Muscle of back (tissue), 11 donors: ENCODE measurements around the gene PTPRN2. TPM values are rescaled to one million over a fixed set of nuclear protein-coding genes. Genes with fewer than 3 reads are reported as not detected.

Experiments used
- DNase-seq, 3 donors: peaks; one replicate each; pipeline versions ENCODE4 v3.0.0 to v3.0.0-alpha.2; 2013
- polyA plus RNA-seq, 10 donors: library from polyadenylated mRNA; unstranded; fragments of 120-200 nt; gene quantifications; one replicate each; pipeline ENCODE4 v1.2.1, GENCODE V29; 2013; ENCODE audit not compliant: insufficient read length in 10 of 10

PTPRN2 gene
- polyA plus RNA-seq, 10 donors: 1.8 to 3.1 (median 2.1) TPM

DNA sequence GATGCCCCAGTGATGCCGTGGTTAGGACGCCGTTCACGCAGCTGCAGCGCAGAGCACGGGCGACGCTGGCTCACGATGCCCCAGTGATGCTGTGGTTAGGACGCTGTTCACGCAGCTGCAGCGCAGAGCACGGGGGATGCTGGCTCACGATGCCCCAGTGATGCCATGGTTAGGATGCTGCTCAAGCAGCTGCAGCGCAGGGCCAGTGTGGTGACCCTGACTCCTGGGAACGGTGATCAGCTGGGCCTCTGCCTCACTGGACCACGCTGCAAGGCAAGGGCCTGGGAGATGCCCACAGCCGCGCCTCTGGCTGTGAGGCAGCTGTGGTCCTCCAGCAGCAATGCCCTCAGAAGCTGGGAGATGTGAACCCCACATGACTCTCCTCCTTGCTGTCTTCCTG, 970.2 kb downstream of the PTPRN2 start:
- no peak for DNase-seq

DNA sequence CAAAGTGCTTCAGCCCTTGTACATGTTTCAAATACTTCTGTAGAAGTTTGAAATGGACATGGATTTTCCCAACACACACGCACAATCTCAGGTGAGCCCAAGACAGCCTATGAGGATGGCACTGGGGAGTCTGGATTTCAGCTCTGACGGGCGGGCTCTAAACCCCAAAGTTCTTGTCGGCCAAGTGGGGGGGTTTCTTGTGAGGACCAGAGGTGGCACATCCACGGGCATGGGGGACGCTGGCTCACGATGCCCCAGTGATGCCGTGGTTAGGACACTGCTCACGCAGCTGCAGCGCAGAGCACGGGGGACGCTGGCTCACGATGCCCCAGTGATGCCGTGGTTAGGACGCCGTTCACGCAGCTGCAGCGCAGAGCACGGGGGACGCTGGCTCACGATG, 970.7 kb downstream of the PTPRN2 start:
- no peak for DNase-seq

DNA sequence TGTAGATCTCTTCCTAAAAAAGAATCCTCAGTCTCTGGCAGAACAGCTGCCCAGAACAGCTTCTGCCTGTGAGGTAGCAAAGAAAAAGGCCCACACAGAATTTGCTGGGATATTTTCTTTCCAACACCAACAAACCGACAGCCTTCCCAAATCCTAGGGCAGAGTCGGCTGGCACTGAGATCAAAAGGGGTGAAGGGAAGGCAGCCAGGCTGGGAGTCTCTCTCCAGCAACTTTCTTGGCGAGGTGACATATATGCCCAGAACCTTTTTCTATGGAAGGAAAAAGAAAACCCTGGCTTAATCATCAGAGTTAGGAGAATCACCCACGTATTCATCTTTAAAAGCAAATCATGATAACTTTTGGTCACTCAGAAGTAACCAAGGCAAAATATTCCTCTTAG, 971.2 kb downstream of the PTPRN2 start:
- DNase-seq: peak in 1 of 3 donors; percentile 10

DNA sequence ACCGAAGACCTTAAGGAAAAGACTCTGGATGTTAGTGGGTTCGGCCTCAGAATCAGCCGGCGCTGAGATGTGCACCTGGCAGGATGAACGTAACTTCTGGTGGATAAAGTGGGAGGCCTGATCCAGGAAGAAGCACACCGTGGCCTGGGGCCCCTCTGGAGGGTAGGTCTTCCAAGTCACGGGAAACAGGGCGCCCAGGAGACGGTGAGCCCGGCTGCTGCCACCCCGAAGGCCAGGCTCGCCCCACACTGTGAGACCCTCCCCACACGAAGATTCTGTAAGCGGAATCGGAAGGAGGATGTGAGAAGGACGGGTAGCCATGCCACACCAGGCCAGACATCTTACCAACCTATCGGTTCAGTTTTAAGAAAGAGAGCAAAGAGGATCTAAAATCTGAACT, 971.8 kb downstream of the PTPRN2 start:
- no peak for DNase-seq

DNA sequence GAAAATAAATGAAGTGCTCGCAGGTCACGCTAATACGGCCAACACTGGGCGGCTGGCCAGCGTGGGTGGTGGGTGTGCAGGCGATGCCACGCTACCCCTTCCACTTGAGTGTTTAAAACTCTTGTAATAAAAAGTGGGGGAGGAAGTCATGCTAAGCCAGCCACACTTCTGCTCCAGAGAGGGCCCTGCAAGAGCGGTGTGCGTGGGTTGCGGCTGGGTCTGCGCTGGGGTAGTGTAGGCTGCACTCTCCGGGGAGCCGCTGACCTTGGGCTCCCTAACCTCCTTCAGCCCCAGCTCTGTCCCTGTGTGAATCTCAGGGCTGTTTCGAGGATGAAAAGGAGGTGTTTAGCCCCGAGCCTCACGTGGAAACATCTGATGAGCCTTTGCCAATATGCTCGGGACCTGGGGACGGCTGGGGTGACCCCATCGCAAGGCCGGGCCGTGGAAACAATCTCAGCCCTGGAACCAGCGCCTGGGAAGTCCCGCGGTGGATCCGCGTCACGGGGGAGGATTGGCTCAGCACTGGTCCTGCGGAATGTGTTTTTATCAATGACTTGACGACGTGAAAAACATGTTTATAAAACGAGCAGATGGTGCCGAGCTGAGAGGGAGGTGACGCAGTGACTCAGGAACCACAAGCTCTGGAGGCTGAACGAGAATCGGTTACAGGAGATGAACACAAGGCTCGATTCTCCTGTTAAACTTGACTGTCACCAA, 972.4 kb downstream of the PTPRN2 start:
- no peak for DNase-seq

DNA sequence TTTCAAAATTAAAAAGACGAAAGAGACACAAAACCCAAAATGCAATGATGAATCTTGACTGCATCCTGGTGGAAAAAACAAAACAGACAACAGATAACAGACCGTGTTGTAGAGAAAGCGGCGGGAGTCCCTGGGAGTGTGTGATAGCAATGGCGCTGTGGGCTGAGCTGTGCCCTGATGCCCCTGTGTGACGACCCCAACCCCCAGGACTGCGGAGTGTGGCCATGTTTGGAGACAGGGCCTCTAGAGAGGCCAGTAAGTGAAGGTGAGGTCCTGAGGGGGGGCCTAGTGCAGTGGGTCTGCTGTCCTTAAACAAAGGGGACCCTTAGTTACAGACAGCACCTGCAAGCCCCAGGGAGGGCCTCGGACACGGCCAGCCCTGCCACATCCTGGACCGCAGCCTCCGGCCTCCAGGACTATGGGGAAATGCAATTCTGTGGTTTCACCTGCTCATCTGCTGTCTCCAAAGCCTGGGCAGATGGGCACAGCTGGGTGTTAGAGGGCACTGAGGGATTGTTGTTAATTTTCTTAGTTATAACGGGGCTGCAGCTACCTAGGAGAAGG, 973.1 kb downstream of the PTPRN2 start:
- DNase-seq: no peak

DNA sequence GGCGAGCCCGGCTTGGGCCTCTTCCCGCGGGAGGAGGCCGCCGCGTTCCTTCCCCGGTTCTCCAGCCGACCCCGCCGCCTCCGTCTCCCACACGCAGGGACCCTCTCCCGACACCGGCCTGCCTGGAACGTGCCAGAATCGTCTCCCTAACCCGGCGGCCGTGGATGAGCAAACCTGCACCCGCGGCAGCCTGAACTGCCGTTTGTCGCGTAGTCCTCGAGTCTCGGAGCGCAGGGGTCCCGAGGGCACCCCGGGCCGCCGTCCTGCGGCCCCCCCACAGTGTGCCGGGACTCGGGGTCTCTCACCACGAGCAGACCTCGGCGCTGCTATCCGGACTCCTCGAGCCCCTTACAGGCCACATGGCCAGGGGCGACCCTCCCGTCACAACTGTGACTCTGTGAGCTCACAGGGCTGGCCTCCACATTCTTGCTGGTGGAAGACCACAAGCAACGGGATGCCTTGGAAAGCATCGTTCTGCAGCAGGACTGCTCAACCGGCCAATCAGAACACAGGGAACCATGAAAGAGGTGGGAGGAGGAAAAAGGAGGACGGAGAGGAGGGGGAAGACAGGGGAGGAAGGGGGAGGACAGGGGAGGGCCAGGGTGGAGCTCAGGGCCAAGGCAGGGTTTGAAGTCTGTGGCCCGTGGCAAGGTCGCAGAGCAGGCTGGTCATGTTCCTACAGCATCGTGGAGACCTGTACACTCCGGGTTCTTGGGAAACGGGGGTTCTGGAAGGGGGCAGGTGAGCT, 973.9 kb downstream of the PTPRN2 start:
- peak in 1 of 3 donors; percentile 18 for DNase-seq

DNA sequence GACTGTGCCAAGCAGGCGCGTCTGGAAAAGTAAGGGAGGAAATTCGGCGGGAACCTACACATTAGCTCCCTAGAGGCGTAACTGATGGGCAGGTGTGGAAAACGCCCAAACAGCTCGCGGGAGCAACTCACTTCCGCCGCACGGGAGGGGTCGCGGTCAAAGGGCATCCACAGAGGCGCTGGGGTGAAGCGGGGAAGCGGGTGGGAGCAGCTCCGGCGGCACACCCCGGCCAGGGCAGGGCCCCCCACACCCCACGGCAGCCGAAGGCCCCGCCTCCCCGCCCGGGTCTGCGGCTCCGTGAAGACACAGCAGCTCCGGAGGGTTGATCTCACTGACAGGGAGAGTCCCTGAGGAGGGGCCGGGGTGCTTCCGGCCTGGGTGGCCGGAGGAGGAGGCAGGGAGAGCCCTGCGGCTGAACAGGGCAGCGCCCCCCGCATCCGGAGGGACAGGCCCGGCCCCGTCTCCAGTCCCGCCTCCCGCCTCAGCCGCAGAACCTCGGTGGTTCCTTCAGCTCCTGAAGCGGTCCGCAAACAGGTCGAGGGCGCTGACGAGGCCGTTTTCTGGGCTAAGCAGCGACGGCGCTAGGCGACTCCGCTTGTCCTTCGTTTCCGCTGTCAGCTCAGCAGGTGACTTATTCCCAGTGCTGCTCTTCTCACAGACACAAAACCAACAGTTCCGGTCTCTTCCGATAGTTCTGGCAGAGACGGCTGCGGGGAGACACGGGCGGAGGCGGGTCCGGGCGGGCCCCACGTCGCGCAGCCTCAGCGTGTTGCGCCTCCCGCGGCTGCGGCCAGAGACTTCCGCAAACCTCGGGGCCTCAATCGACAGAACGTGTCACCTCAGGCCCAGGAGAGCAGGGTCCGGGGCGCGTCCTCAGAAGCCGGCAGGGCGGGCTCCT, 974.7 kb downstream of the PTPRN2 start:
- DNase-seq: peak; percentile 7 to 66 (median 26)

DNA sequence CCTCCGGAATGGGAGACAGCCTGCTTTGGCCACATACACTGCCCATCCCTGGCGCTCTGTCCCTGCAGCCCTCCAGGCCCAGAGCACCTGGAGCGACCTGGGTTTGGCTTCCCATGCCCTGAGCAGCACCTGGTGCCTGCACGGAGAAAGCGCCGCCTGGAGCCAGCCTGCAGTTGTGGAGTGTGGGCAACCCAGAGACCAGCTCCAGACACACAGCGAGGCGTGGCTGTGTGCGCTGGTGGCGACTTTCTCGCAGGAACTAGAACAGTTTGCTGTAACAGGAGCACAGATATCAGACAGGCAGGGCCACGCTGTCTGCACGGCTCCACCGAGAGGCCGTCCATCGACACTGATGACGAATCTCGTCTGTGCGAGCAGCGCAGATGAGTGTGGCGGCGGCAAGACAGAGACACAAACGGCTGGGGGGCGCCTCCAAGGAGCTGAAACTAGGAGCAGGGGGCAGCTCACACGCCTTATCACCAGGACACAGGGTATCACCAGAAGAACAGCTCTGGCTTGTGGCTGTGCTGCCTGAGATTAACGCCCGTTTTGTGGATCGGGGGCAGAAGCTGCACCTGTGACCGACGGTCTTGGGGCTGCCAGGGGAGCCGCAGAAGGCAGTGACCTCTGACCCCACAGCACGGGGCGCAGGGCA, 975.5 kb downstream of the PTPRN2 start:
- no peak for DNase-seq

DNA sequence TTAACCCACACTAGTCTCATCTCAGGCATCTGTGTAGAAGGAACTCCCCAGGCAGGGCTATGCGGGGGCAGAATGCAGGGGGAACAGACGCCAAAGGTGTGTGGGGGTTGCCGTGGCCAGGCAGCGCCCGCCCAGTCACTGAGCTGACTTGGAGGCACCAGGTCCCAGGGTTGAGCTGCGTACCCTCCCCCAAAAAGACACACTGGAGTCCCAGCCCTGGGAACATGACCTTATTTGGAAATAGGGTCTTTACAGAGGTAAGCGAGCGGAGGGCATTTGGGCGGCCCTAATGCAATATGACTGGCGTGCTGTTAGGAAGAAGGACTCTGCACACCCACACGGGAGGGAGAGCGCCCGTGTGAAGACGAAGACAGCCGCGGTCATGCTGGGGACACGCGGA, 976.3 kb downstream of the PTPRN2 start:
- DNase-seq: no peak

DNA sequence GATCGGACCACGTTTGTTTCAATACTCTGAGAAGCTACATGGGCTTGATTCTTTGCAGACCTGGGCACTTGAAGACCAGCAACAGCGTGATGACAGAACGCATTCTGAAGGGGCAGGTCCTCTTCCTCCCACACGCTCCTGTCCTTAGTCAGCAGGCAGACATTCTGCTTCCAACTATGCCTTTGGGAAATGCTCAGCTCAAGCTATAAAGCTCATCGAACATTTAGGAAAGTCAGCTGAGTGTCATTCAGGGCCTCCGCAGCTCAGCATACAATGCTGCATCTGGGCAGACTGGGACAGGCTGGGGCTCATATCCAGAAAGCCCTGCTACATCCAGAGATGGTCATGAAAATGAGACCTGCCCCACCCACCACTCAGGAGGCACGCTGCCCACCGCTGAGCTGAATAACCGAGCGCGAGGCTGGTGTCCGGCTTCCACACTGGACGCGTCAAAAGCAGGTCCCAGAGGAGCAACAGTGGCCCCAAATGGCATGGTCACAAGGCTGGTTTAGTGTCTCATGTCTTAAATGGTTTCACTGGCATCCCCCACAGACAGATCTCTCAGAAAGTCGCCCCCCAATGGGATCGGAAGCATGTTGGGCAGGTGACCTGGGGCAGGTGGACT, 976.8 kb downstream of the PTPRN2 start:
- no peak for DNase-seq

DNA sequence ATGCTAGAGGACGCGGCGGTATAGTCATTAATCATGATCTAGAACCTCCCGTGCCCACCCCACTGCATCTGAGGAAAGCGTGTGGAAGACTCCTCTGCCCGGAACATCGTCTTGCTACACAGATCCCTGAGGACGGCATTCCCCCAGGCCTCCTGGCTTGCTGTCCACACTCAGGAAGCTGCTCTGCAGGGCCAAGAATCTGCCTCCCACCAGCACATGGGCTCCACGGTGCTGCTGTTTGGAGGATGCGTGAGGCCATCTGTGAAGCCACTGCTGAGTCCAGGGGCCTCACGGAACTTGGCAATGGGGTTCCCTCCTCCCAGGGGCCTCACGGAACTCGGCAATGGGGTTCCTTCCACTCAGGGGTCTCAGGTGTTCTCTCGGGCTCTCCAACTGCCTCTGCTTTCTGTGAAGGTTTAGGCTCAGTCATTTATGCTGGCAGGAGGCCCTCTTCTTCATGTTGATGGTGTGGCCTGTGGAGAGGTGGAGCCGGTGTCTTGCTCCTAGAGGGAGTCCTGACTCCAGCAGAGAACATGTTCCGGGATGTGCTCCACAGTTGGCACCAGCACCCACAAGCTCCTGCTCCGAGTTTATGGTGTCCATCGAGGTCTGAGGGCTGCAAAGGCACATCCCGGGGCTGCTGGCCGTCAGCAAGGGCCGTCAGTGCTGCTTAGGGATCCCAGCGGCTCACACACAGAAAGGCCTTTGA, 977.5 kb downstream of the PTPRN2 start:
- no peak for DNase-seq

DNA sequence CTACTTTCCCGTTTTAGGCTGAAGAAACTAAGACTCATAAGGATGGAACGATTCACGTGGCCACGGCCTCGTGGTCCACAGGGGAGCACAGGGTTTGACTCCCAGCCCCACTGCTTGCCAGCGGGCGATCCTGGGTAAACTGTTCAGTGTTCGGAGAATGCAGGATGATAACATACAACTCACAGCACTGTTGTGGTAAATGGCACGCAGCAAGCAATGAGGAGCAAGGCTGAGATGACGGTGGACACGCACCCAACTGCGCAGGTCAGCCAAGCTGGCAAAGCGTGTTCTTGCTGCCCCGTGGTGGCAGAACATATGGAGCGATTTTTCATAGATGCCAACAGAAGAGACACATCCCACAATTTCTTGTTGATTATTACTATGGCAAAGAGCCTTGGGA, 978.1 kb downstream of the PTPRN2 start:
- DNase-seq: no peak

DNA sequence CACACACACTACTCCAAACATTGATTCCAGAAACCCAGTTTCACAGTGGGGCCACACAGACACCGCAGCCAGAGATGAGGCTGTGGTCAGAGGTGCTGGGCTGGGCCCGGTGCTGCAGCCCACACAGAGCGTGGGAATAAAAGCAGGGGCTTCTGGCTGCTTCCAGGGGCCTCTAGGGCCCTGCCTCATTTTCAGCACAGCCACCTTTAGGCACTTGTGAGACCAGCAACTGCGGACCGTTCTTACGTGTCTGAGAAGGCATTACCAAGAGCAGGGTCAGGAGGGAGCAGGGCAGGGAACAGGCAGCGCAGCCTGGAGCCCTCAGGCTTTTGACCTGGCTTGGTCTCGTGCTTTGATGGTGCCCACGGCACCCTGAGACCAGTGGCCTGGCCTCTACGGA, 980.4 kb downstream of the PTPRN2 start:
- no peak for DNase-seq

DNA sequence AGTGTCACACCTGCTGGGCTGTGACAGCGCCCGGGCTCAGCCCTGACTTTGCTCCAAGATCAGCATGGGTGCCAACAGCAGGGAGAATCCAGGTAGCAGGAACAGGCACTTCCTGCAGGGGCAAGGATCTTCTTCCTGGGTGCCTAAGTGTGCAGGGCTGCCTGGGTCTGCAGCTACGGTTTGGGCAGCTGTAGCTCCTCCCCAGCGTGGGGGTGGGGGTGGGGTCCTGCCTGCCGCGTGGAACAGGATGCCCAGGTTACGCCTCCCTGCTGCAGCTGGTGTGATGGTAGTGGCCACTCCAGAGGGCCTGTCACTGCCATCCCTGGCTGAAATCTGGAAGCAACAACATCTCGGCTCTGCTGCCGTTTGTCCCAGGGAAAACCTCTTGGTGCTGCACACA, 981.5 kb downstream of the PTPRN2 start:
- DNase-seq: no peak

DNA sequence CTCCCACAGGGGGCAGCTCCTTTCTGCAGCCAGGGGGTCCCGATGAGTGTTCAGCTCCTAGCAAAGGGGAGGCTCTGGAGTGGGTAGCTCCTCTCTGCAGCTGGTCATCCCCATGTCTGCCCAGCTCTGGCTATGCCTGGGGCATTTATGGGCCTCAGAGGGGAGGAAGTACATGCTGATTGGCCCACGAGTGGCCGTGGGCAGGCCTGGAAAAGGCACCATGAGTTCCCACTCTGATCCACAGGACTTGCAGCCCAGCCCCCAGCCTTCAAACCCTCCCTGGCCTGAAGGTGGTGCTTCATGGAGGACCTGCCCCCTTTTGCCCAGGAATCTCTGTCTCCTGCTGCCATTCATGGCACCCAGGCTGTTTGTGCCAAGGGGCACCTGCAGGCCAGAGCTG, 982.0 kb downstream of the PTPRN2 start:
- no peak for DNase-seq

DNA sequence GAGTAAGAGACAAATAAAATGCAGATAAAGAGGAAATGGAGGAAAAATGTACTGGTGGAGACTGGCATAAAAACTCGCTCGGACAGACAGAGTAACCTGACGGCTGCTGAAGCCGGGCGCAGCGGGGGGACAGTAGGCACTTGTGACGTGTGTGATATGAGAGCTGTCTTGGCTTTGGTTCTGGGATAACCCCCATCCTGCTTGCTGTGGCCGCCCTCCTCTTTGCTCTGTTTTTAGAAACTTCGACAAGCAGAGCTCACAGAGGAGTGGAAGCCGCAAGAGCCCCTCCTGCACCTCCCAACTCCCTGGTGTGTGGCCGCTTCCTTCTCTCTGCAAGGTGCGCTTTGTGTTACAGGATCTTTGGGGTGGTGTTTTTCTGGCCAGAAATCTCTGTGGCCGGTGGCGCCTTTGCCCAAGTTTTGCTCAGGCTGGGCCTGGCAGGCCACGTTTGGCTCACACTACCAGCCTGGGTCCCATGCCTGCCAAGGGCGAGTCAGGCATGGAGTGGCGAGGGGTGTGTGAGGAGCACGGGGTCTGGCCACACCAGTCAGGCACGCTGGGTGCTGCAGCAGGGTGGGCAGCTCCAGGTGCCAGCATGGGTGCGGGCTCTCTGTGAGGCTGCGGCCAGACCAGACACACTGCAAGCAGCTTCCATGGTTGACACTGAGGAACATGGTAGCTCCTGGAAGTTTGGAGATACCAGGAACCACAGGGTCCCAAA, 982.8 kb downstream of the PTPRN2 start:
- DNase-seq: no peak

DNA sequence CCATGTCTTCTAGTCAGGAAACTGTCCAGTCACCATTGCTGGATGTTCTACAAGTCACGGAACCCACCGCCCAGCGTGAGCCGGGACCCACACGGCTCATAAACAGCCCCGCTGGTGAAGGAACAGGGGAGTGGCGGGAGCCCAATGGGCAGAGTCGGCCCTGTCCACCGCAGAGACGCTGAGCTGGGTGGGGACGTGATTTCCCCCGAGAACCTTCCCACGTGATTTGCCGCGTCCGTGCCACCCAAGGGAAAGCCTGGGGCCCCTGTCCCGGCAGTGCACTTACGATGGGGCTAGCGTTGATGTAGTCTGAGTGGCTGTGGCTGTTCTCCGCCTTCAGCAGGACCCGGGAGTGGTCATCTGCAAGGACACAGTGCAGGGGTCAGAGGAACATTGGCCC, 983.9 kb downstream of the PTPRN2 start:
- DNase-seq: no peak

DNA sequence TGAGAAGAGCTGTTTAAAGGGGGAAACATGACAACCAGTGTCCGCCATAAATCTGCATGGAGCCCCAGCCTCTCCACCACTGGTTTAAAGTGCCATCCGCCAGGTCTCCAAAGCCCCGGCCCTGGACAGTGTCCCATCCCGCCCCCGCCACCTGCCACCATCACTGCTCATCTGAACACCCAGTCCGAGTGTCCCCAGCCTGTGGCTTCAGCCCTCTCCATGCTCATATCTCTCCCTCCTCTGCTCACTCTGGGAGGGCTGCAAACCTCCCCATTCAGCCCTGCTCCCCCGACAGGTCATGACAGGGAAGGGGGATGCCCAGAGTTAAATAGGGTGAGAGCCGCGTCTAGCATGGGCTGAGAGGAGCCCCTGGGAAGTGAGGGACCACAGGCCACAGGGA, 984.6 kb downstream of the PTPRN2 start:
- DNase-seq: no peak

DNA sequence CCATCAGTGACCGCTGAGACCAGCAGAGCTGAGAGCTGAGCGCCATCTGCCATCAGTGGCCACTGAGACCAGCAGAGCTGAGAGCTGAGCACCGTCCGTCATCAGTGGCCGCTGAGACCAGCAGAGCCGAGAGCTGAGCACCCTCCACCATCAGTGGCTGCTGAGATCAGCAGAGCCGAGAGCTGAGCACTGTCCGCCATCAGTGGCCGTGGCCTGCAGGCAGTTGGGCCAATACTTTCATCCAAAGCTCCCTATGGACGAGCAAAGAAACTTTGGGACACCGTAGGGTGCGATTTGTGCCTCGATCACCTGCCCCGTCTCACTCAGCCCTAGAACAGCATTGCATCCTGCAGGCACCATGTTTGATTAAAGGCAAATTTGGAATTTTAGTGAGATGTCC, 985.0 kb downstream of the PTPRN2 start:
- no peak for DNase-seq
